Lung microvascular endothelial cell (primary cell): Measurements from ENCODE around the gene PDXK. TPM values are rescaled to one million over a fixed set of nuclear protein-coding genes. Genes with fewer than 3 reads are reported as not detected.

Experiments used
- DNase-seq, 2 donors: peaks; one replicate each; pipeline versions ENCODE4 v3.0.0 to v3.0.0-alpha.2; 2010; ENCODE audit warnings: low read depth in 2 of 2
- total RNA-seq: library from RNA; depleted of rRNA; stranded (reverse); fragments of >200 nt; gene quantifications from 2 replicates; pipeline ENCODE4 v1.2.1, GENCODE V29; 2014

The PDXK gene
- total RNA-seq, 1 donor from 2014 or later, result 23.6 TPM

- no peak for DNase-seq
Measured at GRCh38 chr21:43741423-43742096, 22.6 kb downstream of the PDXK start.

DNA sequence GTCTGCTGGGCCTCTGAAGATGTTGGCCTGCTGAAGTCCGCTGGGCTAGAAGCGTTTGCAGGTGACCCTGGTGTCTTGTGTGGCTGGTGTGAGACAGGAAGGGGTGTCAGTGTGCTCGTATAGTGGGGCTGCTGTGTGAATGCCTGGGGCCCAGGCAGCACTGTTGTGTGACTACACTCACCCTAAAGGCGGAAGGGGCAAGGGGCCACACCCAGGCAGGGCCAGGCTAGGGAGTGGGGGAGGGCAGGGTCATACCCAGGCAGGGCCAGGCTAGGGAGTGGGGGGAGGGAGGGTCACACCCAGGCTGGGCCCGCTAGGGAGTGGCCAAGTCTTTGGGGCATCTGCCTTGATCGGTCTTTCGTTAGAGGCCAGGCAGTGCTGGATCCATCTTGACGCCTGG, 25.0 kb downstream of the PDXK start:
- DNase-seq, result no peak

- DNase-seq, result no peak
Measured at GRCh38 chr21:43744725-43745124, 25.8 kb downstream of the PDXK start.

GRCh38 chr21:43745772-43746517, 27.0 kb downstream of the PDXK start:
- no peak for DNase-seq

DNA sequence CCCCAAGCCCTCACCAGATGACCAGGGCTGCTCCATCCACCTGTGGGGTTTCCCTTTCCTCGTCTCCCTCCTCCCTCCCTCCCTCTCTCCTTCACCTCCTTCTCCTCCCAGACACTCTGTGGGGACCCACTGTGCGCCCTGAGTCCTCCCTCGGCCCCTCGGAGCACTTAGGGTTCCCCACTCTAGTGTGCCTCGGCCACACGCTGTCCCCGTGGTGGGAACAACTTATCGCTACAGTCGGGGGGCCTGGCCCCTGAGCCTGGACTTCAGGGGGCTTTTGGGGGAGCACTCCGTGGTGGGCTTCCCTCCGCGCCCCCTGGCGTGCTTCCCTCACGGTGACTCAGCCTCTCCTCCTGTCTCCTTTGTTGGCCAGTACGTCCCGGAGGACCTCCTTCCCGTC, 29.7 kb downstream of the PDXK start:
- no peak for DNase-seq

GRCh38 chr21:43749651-43750262, 30.8 kb downstream of the PDXK start:
- DNase-seq, result no peak

GRCh38 chr21:43750339-43751033, 31.6 kb downstream of the PDXK start:
- DNase-seq, result no peak

DNA sequence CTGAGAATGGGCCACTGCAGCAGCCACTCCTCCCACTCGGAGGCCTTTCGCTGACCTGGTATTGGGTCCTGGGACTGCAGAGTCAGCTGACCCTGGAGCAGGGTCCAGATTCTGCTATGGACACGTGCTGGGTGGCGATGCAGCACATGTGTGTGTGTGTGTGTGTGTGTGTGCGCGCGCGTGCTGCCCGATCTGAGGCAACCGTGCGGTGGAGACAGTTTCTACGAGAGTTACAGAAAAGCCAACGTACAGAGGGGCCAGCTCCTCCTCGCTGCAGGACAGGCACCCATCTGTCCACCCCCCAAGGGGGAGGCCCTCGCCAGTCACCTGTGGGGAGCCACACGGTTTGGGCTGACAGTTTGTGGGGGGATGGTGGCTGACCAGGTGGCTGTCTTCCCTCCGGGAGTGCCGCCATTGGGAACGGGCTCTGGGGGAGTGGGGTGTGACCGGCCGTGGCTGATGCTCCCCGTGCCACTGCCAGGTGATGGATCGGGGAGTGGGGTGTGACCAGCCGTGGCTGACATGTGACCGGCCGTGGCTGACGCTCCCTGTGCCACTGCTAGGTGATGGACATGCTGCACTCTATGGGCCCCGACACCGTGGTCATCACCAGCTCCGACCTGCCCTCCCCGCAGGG, 33.1 kb downstream of the PDXK start:
- DNase-seq, result no peak

- no peak for DNase-seq
Measured at GRCh38 chr21:43752758-43753438, 34.0 kb downstream of the PDXK start.

GRCh38 chr21:43753439-43753799, 34.5 kb downstream of the PDXK start:
- DNase-seq, result no peak

- no peak for DNase-seq
Measured at GRCh38 chr21:43754948-43755781, 36.2 kb downstream of the PDXK start.

GRCh38 chr21:43755820-43756594, 37.1 kb downstream of the PDXK start:
- DNase-seq, result no peak

DNA sequence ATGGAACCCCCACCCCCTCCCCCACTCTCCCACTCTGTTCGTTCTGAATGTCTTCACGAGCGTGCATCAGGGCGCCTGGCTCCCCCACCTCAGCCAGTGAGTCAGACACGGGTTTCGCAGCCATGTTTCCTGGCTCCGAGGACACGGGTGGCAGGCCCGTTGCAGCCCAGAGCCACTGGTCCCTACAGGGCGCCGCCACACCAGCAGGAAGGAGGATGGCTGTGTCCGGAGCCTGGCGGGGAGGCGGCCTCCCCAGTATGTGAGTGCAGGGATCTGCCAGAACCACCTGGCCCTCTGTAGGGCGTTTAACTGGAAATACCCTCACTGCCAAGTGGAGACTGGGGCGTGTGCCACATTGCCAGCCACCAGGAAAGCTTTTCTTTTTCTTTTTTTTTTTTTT, 38.7 kb downstream of the PDXK start:
- DNase-seq, result peak in 1 of 2 donors; percentile 22

DNA sequence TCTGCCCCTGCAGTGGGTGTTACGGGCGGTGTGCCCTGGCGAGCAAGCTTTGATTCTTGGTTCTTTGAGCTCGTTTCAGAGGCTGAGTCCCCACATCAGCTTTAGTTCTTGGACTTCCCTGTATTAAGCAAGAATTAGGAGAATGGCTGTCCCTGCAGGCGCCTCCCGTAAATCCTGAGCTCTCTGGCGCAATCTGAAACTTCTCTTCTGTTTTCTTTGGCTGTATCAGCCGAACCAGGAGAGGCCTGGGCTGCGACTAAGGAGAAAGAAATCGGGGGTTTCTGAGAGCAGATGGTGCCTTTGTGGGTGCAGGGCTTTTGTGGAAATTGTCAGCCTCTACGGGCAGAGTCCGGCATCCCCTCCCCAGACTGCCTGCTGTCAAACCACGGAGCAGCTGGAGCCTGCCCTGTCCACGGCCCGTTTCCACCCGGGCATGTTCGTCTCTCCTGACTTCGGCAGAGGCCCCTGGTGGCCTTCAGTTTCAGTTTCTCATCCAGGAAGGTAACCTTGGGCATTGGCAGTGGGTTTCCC, 39.2 kb downstream of the PDXK start:
- DNase-seq, result peak in 1 of 2 donors; percentile 31

GRCh38 chr21:43758811-43759210, 39.9 kb downstream of the PDXK start:
- DNase-seq, result no peak

DNA sequence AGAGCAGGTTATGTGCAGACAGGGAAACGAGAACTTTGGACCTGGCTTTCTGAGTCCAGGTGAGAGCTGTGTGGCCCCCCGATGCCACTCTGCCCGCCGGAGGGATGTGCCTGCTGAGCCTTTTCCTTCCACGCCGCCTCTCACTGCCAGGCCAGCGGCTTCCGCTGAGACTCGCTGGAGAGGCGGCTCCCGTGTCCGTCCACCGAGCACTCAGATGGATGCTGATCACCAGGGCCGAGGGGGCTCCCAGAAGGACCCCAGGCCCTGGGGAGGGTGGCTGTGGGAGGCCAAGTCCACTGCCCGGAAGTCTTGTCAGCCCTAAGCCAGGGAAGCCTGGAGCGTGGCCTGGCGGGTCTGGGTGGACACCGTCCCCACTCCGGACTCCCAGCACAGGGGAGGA, 40.7 kb downstream of the PDXK start:
- DNase-seq, result no peak

- no peak for DNase-seq
Measured at GRCh38 chr21:43760391-43760958, 41.5 kb downstream of the PDXK start.

DNA sequence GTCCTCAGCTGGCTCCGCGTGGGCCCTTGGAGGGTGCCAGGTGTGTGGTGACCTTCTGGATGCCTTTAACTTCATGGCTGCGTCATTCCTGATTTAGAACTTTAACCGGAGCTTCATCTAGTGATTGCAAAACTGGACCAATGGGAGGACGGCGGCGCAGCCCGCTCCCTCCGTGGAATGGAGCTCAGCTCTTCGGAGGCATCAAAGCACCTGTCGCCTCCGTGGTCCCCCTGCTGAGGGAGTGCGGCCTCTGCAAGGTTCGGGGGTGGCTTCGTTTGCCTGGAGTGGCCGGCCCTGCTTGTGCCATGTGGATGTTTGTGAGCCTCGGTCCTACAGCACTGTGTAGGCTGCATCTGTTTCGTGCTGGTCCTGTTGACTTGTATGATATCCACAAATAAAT, 43.0 kb downstream of the PDXK start:
- DNase-seq, result no peak
